Adipocyte (in vitro differentiated cells): ENCODE results near the gene BLTP3B.
A peak's percentile ranks its signal among the peaks of the same experiment; 100 is the strongest.

Source experiments
- DNase-seq: peaks from one replicate; pipeline ENCODE4 v3.0.0-alpha.2; 2015; ENCODE audit warnings: low read depth
- H3K27me3 ChIP-seq: replicated peaks from 2 replicates; pipeline ENCODE4 v1.7.0; 2013; ENCODE audit warnings: mild to moderate bottlenecking, low read length, moderate library complexity; ENCODE audit not compliant: control insufficient read depth, insufficient read depth
- H3K36me3 ChIP-seq: 2 replicates; pipeline ENCODE4 v1.7.0; 2013; ENCODE audit warnings: low read length, mild to moderate bottlenecking, moderate library complexity; ENCODE audit not compliant: control insufficient read depth, insufficient read depth, severe bottlenecking
- H3K4me1 ChIP-seq: 2 replicates; pipeline ENCODE4 v1.7.0; 2013; ENCODE audit warnings: mild to moderate bottlenecking, low read length, moderate library complexity; ENCODE audit not compliant: control insufficient read depth, insufficient read depth
- H3K4me3 ChIP-seq: 2 replicates; pipeline ENCODE4 v1.7.0; 2013; ENCODE audit warnings: mild to moderate bottlenecking, low read length, moderate library complexity
- H3K9ac ChIP-seq: 2 replicates; pipeline ENCODE4 v1.7.0; 2013; ENCODE audit warnings: mild to moderate bottlenecking, low read length, moderate library complexity
- H3K9me3 ChIP-seq: 2 replicates; pipeline ENCODE4 v1.7.0; 2013; ENCODE audit warnings: mild to moderate bottlenecking, low read length, moderate library complexity; ENCODE audit not compliant: control insufficient read depth

Gene BLTP3B

DNA sequence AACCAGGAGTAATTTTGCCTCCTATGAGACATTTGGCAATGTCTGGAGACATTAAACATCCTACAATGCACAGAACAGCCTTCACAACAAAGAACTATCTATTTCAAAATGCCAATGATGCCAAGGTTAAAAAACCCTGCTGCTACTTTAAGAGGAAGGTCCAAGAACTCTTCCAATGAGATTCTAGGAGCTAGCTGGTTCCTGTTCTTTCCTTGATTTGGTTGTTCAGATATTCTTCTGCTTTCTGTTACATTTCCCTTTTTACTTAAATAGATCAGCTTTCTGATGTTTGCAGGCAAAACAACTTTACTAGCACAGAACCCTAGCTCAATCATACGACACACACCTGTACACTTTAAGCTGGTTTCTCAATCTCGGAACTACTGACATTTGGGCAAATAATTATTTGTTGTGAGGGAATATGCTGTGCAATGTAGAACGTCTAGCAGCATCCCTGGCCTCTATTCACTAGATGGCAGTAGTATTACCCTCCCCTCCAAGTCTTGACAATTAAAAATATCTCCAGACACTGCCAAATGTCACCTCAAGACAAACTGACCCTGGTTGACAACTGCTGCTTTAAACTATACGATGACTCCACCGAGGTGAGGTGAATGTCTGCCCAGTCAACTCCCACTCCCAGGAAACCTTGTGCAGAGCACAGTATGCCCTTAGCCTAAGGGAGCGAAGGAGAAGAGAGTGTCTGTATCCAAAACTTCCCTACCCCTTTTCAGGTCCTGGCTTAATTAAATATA lies 4.4 kb downstream of the BLTP3B start:
- peak; percentile 45 for DNase-seq
- Histone ChIP-seq H3K9ac (no peak overlapping the region), H3K36me3 (no peaks in the 10 kb centered on the region), H3K9me3 (no peaks in the 10 kb centered on the region), H3K27me3 (no peaks in the 10 kb centered on the region), H3K4me1 (peaks cover 37% of the 10 kb centered on the region), H3K4me3 (peak overlapping the region; percentile 0)

DNA sequence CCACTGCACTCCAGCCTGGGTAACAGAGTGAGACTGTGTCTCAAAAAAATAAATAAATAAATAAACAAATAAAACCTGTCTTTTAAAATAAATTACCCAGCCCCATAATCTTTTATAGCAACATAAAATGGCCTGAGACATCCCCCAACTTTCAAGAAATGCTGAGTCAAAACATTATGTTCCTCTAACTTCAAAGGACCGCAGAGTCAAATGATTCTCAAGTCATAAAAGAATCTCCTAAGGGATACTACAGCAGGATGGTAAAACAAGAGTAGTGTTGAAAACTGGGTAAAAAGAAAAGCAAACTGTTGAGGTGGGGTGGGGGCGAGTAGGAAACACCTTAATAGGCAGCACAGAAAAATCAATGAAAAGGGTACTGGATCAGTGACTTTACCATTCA lies 9.5 kb downstream of the BLTP3B start:
- Histone ChIP-seq H3K9ac (no peak overlapping the region), H3K4me3 (no peak overlapping the region), H3K9me3 (no peaks in the 10 kb centered on the region), H3K36me3 (no peaks in the 10 kb centered on the region), H3K4me1 (peaks cover 26% of the 10 kb centered on the region), H3K27me3 (no peaks in the 10 kb centered on the region)
- DNase-seq, result no peak

DNA sequence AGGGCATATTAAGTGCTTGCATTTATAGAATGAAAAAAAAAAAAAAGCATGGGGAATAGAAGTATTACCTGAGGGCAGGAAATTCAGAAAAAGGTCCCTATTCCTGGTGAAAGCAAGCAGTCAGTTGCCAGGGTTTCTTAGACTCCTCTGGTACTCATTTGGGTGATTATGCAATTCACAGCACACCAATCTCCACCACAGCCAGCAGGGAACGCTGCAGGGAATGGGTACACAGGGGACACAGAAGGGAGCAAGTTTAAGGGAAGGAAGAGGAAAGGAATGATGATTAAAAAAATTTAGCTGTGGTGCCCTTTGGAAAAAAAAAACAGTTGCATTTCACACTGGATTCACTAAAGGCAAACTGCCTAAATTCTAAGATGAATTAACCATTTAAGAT lies 14.2 kb downstream of the BLTP3B start:
- peaks cover 52% of the 10 kb centered on the region for H3K4me1 ChIP-seq
- DNase-seq, result peak; percentile 82
- peak overlapping the region; percentile 78 for H3K9ac ChIP-seq
- H3K36me3 ChIP-seq, result no peaks in the 10 kb centered on the region
- no peaks in the 10 kb centered on the region for H3K9me3 ChIP-seq
- no peaks in the 10 kb centered on the region for H3K27me3 ChIP-seq
- H3K4me3 ChIP-seq, result peak overlapping the region; percentile 68

DNA sequence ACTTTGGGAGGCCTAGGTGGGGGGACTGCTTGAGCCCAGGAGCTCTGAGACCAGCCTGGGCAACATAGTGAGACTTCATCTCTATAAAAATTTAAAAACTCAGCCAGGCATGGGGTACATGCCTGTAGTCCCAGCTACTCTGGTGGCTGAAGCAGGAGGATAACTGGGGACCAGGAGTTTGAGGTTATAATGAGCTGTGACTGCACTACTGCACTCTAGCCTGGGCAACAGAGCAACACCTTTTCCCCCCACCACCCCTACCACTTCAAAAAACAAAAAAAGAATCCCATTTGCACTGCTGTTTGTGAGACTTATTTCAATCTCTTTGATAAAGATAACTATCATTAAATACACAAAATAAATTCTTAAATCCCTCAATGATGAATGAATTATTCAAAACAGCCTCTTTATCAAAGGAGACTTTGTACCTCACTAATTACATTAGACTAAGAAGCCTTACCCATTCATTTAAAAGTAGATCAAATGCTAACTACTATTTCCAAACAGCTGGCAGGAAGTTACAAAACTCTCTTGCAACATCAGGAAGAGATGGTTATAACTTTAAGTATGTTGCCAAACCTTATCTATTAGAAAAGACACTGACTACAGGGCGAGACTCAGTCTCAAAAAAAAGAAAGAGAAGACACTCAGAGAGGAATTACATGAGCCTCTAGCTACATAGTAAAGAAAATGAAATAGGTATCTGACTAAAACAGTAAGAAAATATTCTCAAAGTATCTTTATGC lies 14.7 kb downstream of the BLTP3B start:
- no peaks in the 10 kb centered on the region for H3K9me3 ChIP-seq
- peak overlapping the region; percentile 68 for H3K4me3 ChIP-seq
- peak; percentile 87 for DNase-seq
- peak overlapping the region; percentile 78 for H3K9ac ChIP-seq
- peaks cover 57% of the 10 kb centered on the region for H3K4me1 ChIP-seq
- no peaks in the 10 kb centered on the region for H3K27me3 ChIP-seq
- no peaks in the 10 kb centered on the region for H3K36me3 ChIP-seq

DNA sequence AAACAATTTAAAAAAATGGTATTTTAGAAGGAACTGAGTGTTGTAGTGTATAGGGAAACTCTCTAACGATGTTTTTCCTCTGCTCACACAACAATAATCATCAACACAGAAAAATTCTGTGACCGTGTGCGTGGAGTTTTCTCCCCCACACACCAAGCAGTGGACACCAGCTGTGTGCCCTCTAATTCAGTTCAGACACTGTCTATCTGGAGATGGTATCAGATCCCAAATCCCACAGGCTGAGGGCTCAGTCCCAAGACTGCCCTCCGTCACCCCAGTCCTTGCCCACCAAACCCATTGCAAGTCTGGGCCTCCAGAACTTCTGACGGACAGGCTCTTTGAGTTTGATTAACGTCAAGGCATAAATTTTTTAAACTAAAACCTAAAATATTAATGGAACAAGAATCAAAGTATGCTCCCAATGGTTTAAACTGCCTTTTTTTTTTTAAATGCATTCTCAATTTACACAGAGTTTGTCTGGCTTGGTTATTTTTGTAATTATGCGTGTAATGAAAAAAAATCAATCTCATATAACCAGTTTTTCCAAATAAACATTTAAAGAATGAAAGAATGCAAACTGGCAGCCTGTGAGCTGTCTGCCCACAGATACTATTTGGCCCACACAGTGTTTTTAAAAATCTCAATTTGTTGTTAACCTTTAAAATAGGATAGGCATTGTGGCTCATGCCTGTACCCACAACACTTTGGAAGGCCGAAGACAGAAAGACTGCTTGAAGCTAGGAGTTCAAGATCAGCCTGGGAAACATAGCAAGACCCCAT lies 19.2 kb downstream of the BLTP3B start:
- peak; percentile 49 for DNase-seq
- H3K4me1 ChIP-seq, result peaks cover 56% of the 10 kb centered on the region
- H3K4me3 ChIP-seq, result no peak overlapping the region
- H3K9me3 ChIP-seq, result no peaks in the 10 kb centered on the region
- H3K9ac ChIP-seq, result no peak overlapping the region
- H3K36me3 ChIP-seq, result no peaks in the 10 kb centered on the region
- H3K27me3 ChIP-seq, result no peaks in the 10 kb centered on the region

DNA sequence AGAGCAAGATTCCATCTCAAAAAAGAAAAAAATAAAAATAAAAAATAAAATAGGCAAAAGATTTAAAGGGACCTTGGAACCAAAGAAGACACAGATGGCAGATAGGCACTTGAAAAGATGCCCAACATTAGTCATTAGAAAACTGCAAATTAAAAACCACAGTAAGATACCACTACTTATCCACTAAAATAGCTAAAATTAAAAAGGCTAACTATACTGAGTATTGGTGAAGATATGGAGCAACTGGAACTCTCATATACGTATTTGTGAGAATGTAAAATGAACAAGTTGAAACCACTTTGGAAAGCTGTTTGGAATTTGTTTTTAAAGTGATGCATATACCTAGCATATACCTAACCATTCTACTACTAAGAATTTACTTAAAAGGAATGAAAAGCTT lies 22.3 kb downstream of the BLTP3B start:
- no peak for DNase-seq
- H3K9ac ChIP-seq, result no peak overlapping the region
- peaks cover 26% of the 10 kb centered on the region for H3K4me1 ChIP-seq
- H3K36me3 ChIP-seq, result no peaks in the 10 kb centered on the region
- H3K4me3 ChIP-seq, result no peak overlapping the region
- H3K9me3 ChIP-seq, result no peaks in the 10 kb centered on the region
- H3K27me3 ChIP-seq, result no peaks in the 10 kb centered on the region

DNA sequence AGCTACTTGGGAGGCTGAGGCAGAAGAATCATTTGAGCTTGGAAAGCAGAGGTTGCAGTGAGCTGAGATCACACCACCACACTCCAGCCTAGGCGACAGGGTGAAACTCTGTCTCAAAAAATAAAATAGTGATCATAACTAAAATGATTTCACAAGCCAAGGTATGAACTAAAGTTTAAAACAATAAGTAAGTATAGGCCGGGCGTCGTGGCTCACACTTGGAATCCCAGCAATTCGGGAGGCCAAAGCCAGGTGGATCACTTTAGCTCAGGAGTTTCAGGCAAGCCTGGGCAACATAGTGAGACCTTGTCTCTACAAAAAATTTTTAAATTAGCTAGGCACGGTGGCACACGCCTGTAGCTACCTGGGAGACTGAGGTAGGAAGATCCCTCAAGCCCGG lies 27.4 kb downstream of the BLTP3B start:
- Histone ChIP-seq H3K9me3 (no peaks in the 10 kb centered on the region), H3K9ac (no peak overlapping the region), H3K27me3 (no peaks in the 10 kb centered on the region), H3K36me3 (no peaks in the 10 kb centered on the region), H3K4me3 (no peak overlapping the region), H3K4me1 (peaks cover 5% of the 10 kb centered on the region)
- DNase-seq, result no peak

DNA sequence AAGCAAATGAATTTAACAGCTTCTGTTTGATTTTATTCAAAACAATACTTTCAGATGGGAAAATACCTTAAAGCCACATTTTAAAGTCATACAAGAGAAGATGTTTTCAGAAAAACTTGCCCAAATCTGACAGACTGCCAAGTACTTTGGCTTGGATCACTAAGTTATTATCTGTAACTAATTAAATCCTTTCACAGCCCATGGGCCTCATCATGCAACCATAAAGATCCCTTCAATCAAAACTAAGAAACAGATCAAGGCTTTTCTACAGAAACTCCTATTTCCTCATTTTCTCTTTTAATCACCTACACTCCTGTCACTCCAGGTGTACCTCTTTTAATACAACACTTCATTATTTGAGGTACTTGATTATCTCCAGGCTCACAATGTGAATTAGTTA lies 28.1 kb downstream of the BLTP3B start:
- Histone ChIP-seq H3K27me3 (no peaks in the 10 kb centered on the region), H3K4me3 (no peak overlapping the region), H3K9ac (no peak overlapping the region), H3K9me3 (no peaks in the 10 kb centered on the region), H3K4me1 (peaks cover 5% of the 10 kb centered on the region), H3K36me3 (no peaks in the 10 kb centered on the region)
- peak; percentile 34 for DNase-seq

DNA sequence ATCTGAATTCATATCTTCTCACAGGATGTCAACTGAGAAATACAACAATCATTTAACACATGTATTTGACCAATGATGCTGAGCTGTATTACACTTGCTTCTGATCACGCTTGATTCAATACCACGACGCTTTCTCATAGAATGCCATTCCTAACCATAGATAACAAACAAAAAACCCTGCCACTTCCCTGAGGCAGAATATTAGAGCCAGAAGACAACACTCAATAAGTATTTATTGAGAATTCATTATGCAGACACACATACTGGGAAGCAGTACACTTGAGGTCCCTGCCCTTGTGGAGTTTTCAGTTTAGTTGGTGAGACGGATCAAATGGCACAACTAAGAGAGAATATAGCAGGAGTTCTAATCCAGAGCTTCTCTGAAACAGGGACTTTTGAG lies 32.4 kb downstream of the BLTP3B start:
- Histone ChIP-seq H3K27me3 (no peaks in the 10 kb centered on the region), H3K9me3 (no peaks in the 10 kb centered on the region), H3K9ac (no peak overlapping the region), H3K4me1 (peaks cover 5% of the 10 kb centered on the region), H3K36me3 (peaks cover 9% of the 10 kb centered on the region), H3K4me3 (no peak overlapping the region)
- no peak for DNase-seq

DNA sequence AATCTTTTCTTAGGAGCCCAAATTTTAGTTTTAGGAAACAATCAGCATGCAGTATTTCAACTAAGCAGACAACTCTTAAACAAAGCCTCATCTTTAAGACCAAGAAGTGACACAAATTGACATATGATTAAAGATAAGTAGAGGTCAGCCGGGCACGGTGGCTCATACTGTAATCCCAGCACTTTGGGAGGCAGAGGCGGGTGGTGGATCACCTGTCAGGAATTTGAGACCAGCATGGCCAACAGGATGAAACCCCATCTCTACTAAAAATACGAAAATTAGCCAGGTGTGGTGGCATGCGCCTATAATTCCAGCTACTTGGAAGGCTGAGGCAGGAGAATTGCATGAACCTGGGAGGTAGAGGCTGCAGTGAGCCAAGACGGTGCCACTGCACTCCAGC lies 35.8 kb downstream of the BLTP3B start:
- no peak for DNase-seq
- Histone ChIP-seq H3K9ac (no peak overlapping the region), H3K27me3 (no peaks in the 10 kb centered on the region), H3K9me3 (no peaks in the 10 kb centered on the region), H3K4me1 (no peaks in the 10 kb centered on the region), H3K36me3 (peaks cover 17% of the 10 kb centered on the region), H3K4me3 (no peak overlapping the region)

DNA sequence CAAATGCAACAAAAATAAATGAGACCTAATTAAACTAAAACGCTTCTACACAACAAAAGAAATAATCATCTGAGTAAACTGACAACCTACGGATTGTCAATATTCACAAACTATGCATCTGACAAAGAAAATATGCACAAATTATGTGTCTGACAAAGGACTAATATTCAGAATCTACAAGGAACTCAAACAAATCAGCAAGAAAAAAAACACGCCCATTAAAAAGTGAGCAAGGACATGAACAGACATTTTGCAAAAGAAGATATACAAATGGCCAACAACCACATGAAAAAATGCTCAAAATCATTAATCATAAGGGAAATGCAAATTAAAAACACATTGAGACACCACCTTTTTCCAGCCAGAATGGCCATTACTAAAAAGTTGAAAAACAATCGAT lies 37.0 kb downstream of the BLTP3B start:
- H3K9ac ChIP-seq, result no peak overlapping the region
- no peaks in the 10 kb centered on the region for H3K9me3 ChIP-seq
- peaks cover 24% of the 10 kb centered on the region for H3K36me3 ChIP-seq
- no peak overlapping the region for H3K4me3 ChIP-seq
- H3K4me1 ChIP-seq, result no peaks in the 10 kb centered on the region
- no peaks in the 10 kb centered on the region for H3K27me3 ChIP-seq
- DNase-seq, result no peak
